Stomach (tissue), 4 donors: Measurements from ENCODE around the gene MS4A8.

ENCODE experiments used
- EP300 ChIP-seq: sonication (generic); formaldehyde crosslinking; IDR thresholded peaks from one replicate; pipeline ENCODE4 v1.6.1; 2017; ENCODE audit warnings: antibody characterized with exemption
- POLR2A ChIP-seq, 4 donors: fragments of 450-650 bp; IDR thresholded peaks; one replicate each; pipeline ENCODE4 v1.6.1; 2016; ENCODE audit warnings: antibody characterized with exemption in 4 of 4, control low read depth in 2 of 4, mild to moderate bottlenecking in 1 of 4, moderate library complexity in 1 of 4
- POLR2AphosphoS5 ChIP-seq, 3 donors: sonication (generic); formaldehyde crosslinking; IDR thresholded peaks; one replicate each; pipeline ENCODE4 v1.6.1; 2016; ENCODE audit warnings: antibody characterized with exemption in 3 of 3
- TF ChIP-seq, protein P1 (sequence below), 7 experiments: fragments of 450-650 bp in 4 of 7; fragments of 200-600 bp in 3 of 7; sonication (generic) in 3 of 7; IDR thresholded peaks; one replicate each; pipeline ENCODE4 v1.5.1; 2016 to 2019; ENCODE audit warnings: antibody characterized with exemption in 7 of 7, control low read depth in 2 of 7, mild to moderate bottlenecking in 1 of 7

DNA sequence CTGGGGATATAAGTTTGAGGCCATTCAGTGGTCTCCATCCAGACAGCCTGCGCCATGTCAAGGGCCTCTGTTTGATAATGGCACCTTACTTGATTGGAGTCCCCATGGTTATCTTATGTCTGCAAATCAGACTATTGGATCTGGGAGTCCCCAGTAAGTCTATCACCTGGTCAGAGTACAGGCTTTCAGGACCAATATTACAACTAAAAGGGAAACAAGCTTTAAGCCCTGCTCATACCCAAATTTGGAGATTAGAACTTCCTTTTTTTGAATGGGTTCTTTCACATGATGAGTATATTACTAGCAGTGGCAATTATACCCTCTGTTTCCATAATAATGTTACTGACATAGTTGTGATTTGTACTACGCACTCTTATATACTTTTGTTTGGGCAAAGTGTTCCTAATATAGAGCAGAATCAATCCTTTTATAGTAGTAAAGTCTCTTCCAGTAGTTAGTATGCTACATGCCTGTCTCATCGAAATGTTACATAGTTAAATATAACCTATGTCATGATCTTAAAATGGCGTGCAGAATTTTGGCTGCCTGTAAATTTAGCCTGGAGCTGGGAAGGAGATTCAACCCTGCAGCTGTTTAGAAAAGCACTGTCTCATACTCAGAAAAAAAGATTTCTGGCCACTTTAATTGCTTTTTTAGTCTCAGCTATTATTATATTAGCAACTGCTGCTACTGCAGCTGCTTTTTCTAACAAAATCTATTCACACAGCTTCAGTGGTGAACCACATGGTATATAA is 62.2 kb downstream of the MS4A8 start:
- TF ChIP-seq, protein P1, sequence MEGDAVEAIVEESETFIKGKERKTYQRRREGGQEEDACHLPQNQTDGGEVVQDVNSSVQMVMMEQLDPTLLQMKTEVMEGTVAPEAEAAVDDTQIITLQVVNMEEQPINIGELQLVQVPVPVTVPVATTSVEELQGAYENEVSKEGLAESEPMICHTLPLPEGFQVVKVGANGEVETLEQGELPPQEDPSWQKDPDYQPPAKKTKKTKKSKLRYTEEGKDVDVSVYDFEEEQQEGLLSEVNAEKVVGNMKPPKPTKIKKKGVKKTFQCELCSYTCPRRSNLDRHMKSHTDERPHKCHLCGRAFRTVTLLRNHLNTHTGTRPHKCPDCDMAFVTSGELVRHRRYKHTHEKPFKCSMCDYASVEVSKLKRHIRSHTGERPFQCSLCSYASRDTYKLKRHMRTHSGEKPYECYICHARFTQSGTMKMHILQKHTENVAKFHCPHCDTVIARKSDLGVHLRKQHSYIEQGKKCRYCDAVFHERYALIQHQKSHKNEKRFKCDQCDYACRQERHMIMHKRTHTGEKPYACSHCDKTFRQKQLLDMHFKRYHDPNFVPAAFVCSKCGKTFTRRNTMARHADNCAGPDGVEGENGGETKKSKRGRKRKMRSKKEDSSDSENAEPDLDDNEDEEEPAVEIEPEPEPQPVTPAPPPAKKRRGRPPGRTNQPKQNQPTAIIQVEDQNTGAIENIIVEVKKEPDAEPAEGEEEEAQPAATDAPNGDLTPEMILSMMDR (IDR thresholded peaks at IDR 0.05): no peak
- TF ChIP-seq EP300: no peak
- TF ChIP-seq POLR2A (IDR thresholded peaks at IDR 0.05): no peak
- no peak for TF ChIP-seq POLR2AphosphoS5 (IDR thresholded peaks at IDR 0.05)
